ENCODE data around the gene BCAP29. TPM values are rescaled to one million over a fixed set of nuclear protein-coding genes. Genes with fewer than 3 reads are reported as not detected.
A peak's percentile ranks its signal among the peaks of the same experiment; 100 is the strongest.

The BCAP29 gene
- total RNA-seq, 1 donor = 43.1 TPM

- no peaks in the 10 kb centered on the region for H3K27me3 ChIP-seq (ENCODE audit: insufficient read depth, low read length)
- H3K36me3 ChIP-seq (ENCODE audit: insufficient read depth, low read length) = no peaks in the 10 kb centered on the region
- DNase-seq (ENCODE audit: insufficient read length, low spot score, missing footprints) = no peak
- H3K9me3 ChIP-seq (ENCODE audit: low read depth, low read length) = no peaks in the 10 kb centered on the region
- H4K20me1 ChIP-seq (ENCODE audit: insufficient read depth, low read length) = peaks cover 2% of the 10 kb centered on the region
- H3K4me1 ChIP-seq (ENCODE audit: insufficient read depth, low read length) = no peaks in the 10 kb centered on the region
- no peak overlapping the region for H3K27ac ChIP-seq (ENCODE audit: low read depth, low read length)
- H2AFZ ChIP-seq (ENCODE audit: low read length) = no peak overlapping the region
- no peak for TF ChIP-seq CTCF (IDR thresholded peaks at IDR 0.05; ENCODE audit: extremely low read depth, low read depth, low read length)
- H3K4me3 ChIP-seq (ENCODE audit: insufficient read depth, low read length) = no peak overlapping the region
- no peak overlapping the region for H3K4me2 ChIP-seq (ENCODE audit: insufficient read depth, low read length)
- H3K79me2 ChIP-seq (ENCODE audit: insufficient read depth, low read length) = peaks cover 5% of the 10 kb centered on the region
Measured at GRCh38 chr7:107538001-107538400, 42.0 kb upstream of the BCAP29 start.

- H3K4me2 ChIP-seq (ENCODE audit: insufficient read depth, low read length) = no peak overlapping the region
- H3K79me2 ChIP-seq (ENCODE audit: insufficient read depth, low read length) = peaks cover 24% of the 10 kb centered on the region
- H2AFZ ChIP-seq (ENCODE audit: low read length) = no peak overlapping the region
- peak; percentile 62 for DNase-seq (ENCODE audit: insufficient read length, low spot score, missing footprints)
- H3K27ac ChIP-seq (ENCODE audit: low read depth, low read length) = no peak overlapping the region
- H3K9me3 ChIP-seq (ENCODE audit: low read depth, low read length) = no peaks in the 10 kb centered on the region
- no peaks in the 10 kb centered on the region for H3K4me1 ChIP-seq (ENCODE audit: insufficient read depth, low read length)
- H3K4me3 ChIP-seq (ENCODE audit: insufficient read depth, low read length) = no peak overlapping the region
- peaks cover 12% of the 10 kb centered on the region for H4K20me1 ChIP-seq (ENCODE audit: insufficient read depth, low read length)
- peaks cover 17% of the 10 kb centered on the region for H3K36me3 ChIP-seq (ENCODE audit: insufficient read depth, low read length)
- no peaks in the 10 kb centered on the region for H3K27me3 ChIP-seq (ENCODE audit: insufficient read depth, low read length)
- no peak for TF ChIP-seq CTCF (IDR thresholded peaks at IDR 0.05; ENCODE audit: extremely low read depth, low read depth, low read length)
Measured at GRCh38 chr7:107543338-107543993, 36.6 kb upstream of the BCAP29 start.

- peaks cover 12% of the 10 kb centered on the region for H4K20me1 ChIP-seq (ENCODE audit: insufficient read depth, low read length)
- TF ChIP-seq CTCF (IDR thresholded peaks at IDR 0.05; ENCODE audit: extremely low read depth, low read depth, low read length) = no peak
- H2AFZ ChIP-seq (ENCODE audit: low read length) = no peak overlapping the region
- no peak overlapping the region for H3K4me2 ChIP-seq (ENCODE audit: insufficient read depth, low read length)
- peaks cover 31% of the 10 kb centered on the region for H3K79me2 ChIP-seq (ENCODE audit: insufficient read depth, low read length)
- no peak overlapping the region for H3K27ac ChIP-seq (ENCODE audit: low read depth, low read length)
- no peak overlapping the region for H3K4me3 ChIP-seq (ENCODE audit: insufficient read depth, low read length)
- DNase-seq (ENCODE audit: insufficient read length, low spot score, missing footprints) = no peak
- no peaks in the 10 kb centered on the region for H3K9me3 ChIP-seq (ENCODE audit: low read depth, low read length)
- peaks cover 17% of the 10 kb centered on the region for H3K36me3 ChIP-seq (ENCODE audit: insufficient read depth, low read length)
- no peaks in the 10 kb centered on the region for H3K27me3 ChIP-seq (ENCODE audit: insufficient read depth, low read length)
- no peaks in the 10 kb centered on the region for H3K4me1 ChIP-seq (ENCODE audit: insufficient read depth, low read length)
Measured at GRCh38 chr7:107544848-107545591, 35.0 kb upstream of the BCAP29 start.

- H3K27ac ChIP-seq (ENCODE audit: low read depth, low read length) = no peak overlapping the region
- no peak overlapping the region for H3K4me2 ChIP-seq (ENCODE audit: insufficient read depth, low read length)
- no peak overlapping the region for H3K4me3 ChIP-seq (ENCODE audit: insufficient read depth, low read length)
- H3K79me2 ChIP-seq (ENCODE audit: insufficient read depth, low read length) = peaks cover 40% of the 10 kb centered on the region
- H2AFZ ChIP-seq (ENCODE audit: low read length) = no peak overlapping the region
- no peak for TF ChIP-seq CTCF (IDR thresholded peaks at IDR 0.05; ENCODE audit: extremely low read depth, low read depth, low read length)
- peak; percentile 39 for DNase-seq (ENCODE audit: insufficient read length, low spot score, missing footprints)
- H3K4me1 ChIP-seq (ENCODE audit: insufficient read depth, low read length) = no peaks in the 10 kb centered on the region
- no peaks in the 10 kb centered on the region for H4K20me1 ChIP-seq (ENCODE audit: insufficient read depth, low read length)
- no peaks in the 10 kb centered on the region for H3K27me3 ChIP-seq (ENCODE audit: insufficient read depth, low read length)
- H3K36me3 ChIP-seq (ENCODE audit: insufficient read depth, low read length) = peaks cover 22% of the 10 kb centered on the region
- H3K9me3 ChIP-seq (ENCODE audit: low read depth, low read length) = no peaks in the 10 kb centered on the region
Measured at GRCh38 chr7:107551936-107552335, 28.1 kb upstream of the BCAP29 start.
